COLO829 (cell line): ENCODE measurements around the gene RGL2.
"Not testable (repeated sequence)": the region's sequence is repeated elsewhere in the genome, so short reads cannot be mapped to it uniquely, and the experiment has no call there.

Experiments used
- DNase-seq: peaks from one replicate; pipeline ENCODE4 v3.0.0; 2012; ENCODE audit warnings: low spot score

RGL2 gene

DNA sequence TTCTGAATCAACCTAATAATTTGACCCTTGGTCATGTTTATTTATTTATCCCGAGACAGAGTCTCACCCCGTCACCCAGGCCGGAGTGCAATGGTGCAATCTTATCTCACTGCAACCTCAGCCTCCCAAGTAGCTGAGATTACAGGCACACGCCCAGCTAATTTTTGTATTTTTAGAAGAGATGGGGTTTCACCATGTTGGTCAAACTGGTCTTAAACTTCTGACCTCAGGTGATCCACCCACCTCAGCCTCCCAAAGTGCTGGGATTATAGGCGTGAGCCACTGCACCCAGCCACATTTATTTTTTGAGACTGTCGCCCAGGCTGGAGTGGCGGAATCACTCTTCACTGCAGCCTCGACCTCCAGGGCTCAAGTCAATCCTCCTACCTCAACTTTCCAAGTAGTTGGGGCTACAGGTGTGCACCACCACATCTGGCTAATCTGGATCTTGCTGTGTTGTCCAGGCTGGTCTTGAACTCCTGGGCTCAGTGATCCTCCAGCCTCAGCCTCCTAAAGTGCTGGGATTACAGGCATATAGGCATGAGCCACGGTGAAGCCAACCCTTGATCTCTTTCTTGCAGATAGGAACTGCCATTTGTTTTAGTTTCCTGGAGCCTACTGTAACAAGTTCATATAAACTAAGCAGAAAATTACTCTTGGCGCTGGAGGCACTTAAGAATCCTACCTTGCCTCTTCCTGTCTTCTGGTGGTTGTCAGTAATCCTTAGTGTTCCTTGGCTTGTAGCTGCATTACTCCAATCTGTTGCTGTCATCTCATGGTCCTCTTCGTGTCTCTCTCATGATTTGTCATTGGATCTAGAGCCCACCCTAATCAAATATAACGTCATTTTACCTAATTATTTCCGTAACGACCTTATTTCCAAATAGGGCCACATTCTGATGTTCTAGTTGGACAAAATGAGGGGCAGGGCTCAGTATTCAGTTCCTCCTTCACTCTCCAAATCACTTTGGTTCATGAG, 24.5 kb downstream of the RGL2 start:
- DNase-seq = no peak

GRCh38 chr6:33273129-33273923, 25.4 kb downstream of the RGL2 start:
- no peak for DNase-seq

DNA sequence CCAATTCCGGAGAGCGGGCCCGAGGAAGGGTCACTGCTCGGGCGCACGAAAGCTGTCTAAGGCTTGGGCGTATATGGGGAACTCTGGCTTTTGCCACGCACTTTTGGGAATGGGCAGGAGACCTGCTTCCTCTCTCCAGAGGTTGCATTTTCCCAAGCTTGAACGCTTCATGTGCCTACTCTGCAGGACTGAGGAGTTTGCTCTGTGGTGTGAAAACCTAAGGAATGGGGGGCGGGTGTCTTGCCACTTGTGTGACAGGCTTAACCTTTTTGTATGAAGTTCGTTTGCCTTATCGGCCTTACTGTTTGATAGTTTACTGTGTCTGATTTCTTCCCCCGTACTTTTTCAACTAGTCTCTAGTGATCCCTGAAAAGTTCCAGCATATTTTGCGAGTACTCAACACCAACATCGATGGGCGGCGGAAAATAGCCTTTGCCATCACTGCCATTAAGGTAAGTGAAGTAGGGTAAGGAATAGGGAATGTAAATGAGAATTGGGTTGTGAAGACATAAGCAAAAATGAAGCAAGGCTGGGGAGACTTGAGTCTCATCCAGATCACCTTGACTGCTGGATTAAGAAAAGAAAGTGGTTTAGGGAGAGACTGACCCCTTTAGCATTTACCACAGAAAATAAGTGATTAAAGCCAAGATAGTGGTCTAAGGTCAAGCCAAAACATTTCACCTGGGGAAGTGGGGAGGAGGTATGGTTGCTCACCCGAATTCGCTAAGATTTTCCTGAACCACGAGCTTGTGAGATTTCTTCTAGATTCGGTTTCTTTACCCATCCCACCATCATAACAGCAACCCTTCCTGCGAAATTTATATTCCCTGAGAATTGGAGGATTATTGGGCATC, 26.2 kb downstream of the RGL2 start:
- no peak for DNase-seq

- DNase-seq = peak; percentile 97
Observed at GRCh38 chr6:33271468-33272274, 27.1 kb downstream of the RGL2 start, which contains the start of the genes RPS18 and VPS52. Gene RPS18 (plus strand): TSS chr6:33272075. CDS start chr6:33272120, 45 bp downstream. Gene VPS52 (minus strand): TSS chr6:33271876. CDS start chr6:33271675, 201 bp downstream.

DNA sequence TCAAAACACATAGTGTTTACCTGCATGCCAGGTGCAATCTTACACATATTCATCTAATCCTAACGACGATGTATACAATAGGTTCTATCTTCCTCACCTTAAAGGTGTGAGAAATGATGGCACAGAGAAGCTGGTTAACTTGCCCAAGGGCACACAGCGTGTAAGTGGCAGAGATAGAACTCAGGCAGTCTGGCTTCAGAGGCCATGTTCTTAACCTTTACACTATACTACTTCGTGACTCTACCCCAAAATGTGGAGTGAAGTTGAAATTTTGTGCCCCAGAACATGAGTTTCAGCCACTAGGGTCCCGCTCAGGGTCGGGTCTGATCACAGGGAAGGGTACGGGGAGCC, 27.6 kb downstream of the RGL2 start:
- no peak for DNase-seq

GRCh38 chr6:33264015-33264414, 34.7 kb downstream of the RGL2 start:
- DNase-seq = no peak

GRCh38 chr6:33262490-33262889, 36.3 kb downstream of the RGL2 start:
- not testable (repeated sequence) for DNase-seq

GRCh38 chr6:33259032-33259431, 39.7 kb downstream of the RGL2 start:
- DNase-seq = no peak

- no peak for DNase-seq
Observed at GRCh38 chr6:33254591-33254990, 44.2 kb downstream of the RGL2 start.

- no peak for DNase-seq
Observed at GRCh38 chr6:33252759-33253158, 46.0 kb downstream of the RGL2 start.

DNA sequence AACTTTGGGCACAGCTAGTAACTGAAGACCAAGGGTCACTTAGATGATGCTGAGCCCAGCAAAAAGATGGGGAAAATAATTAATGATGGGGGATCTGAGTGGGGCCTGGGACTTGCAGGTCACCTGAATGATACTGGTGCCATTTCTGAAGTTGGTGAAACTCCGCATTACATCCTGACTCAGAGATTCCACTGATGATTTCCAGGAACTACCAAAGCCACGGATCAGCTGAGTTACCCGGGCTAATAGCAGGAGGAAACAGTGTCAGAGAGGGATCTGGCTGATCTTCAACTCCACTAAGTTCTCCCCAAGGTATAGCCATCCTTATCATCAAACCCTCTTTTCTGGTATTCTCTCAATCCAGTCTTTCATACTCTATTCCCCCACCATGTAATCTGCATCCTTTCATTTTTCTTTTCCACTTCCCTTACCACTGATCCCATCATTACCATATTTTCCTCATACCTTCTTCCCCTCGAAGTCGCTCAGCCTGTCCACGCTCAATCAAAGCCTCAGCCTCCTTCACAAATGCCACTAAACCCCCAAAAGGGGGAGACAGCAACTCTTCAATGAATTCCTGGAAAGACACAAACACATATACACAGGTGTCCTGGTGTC, 47.2 kb downstream of the RGL2 start:
- DNase-seq = no peak

DNA sequence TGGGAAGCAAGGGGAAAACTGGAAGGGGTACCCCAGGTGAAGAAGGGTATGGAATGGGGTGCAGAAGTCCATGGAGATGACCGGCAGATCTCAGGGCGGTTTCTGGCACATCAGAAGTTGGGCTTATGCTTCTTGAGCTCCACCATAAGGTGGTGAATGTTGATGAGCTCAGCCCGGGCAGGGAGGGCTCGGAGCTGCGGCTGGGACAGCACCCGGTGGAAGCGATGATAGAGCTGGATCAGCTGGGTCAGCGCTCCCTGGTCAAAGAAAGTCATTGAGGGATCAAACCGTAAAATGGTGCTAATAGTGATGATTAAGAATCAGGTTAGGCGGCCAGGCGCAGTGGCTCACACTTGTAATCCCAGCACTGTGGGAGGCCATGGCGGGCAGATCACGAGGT, 48.0 kb downstream of the RGL2 start:
- DNase-seq = no peak

DNA sequence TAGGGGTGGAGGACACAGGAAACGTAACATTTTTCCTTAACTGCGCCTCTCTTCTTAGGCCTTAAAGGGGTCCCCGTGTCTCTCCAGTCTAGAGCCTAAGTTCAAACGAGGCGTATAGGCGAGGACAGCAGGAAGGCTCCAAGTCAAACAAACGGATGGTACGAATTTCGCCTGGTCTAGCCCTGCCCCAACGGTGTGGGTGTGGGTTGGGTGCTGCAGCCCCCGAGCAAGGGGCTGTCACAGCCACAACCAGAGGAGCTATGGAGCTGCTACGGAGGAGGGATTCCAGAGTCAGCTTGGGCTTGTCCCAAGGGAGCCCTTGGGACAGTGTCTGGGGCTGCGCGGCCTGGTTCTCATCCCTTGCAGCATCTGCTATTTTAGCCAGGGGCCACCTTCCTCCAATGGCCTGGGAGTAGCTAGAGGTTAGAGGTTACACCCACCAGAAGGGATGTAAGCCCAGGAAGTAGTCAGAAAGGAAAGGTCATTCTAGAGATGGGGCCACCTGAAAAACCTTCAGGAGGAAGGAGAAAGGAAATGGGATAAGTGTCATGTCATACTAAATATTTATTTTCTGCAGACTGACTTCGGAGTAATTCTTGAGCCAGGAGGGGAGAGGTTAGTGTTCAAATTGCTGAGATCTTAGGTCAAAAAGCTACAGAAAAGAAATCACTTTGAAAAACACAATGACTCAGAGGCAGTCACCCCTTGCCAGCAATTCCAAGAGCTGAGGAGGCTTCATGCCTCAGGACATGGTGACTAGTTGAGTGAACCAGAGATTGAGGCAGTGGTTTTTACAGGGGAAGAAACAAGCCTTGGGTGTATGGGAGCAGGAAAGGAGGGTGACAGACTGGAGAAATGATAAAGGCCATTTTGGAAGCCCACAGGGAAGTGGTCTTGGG, 48.8 kb downstream of the RGL2 start:
- DNase-seq = no peak

GRCh38 chr6:33248932-33249731, 49.6 kb downstream of the RGL2 start:
- DNase-seq = peak; percentile 90

- no peak for DNase-seq
Observed at GRCh38 chr6:33248643-33248931, 50.2 kb downstream of the RGL2 start.

DNA sequence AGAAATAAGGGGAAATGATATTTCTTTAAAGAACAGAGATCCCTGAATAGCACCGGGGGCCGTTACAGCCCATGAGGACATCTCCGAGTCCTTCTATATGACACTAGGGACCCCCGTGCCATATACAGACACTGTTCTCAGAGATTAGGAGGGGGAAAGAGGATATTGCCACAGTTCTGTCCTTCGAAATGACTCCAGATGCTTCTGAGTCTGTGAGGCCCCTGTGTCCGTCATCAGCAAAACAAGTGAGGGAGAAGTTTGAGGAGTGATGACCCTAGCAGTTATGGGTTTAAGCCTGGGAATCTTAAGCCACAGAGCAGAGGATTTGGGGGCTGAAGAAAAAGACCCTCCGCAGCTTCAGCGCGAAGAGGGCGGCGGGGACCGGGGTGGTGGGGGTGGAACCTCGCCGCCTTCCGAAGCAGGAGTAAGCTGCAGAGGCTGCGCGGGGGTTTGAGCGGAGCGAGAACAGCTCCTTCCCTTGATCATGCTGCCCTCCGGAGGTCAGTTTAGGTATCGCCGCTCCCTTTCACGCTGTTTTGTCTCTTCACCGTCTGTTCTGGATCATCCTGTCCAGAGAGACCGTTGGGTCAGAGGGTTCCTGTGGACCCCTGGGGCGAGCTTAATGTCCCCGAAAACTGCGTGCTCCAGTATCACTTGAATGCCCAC, 50.6 kb downstream of the RGL2 start:
- DNase-seq = peak; percentile 71

- no peak for DNase-seq
Observed at GRCh38 chr6:33243476-33243875, 55.3 kb downstream of the RGL2 start.

- DNase-seq = no peak
Observed at GRCh38 chr6:33241968-33242367, 56.8 kb downstream of the RGL2 start.
